ENCODE results near the gene MRPL21. TPM values are rescaled to one million over a fixed set of nuclear protein-coding genes. Genes with fewer than 3 reads are reported as not detected.
A peak's percentile ranks its signal among the peaks of the same experiment; 100 is the strongest.

The MRPL21 gene
- polyA plus RNA-seq, 1 donor (not counting 4 experiments of a cell fraction or from before 2014, with no cell fraction given), result 120 TPM

- Histone ChIP-seq H3K79me2 (ENCODE audit: control insufficient read depth, insufficient read depth, low read length) (peaks cover 56% of the 10 kb centered on the region), H3K4me2 (ENCODE audit: control insufficient read depth, extremely low read depth, insufficient read depth, low read depth, low read length) (peak overlapping the region; percentile 92), H3K4me3 (ENCODE audit: control insufficient read depth in 2 of 3, extremely low read depth in 1 of 3, insufficient read depth in 2 of 3, low read depth in 1 of 3, low read length in 3 of 3) (peak overlapping the region; percentile 53 to 96 (median 92)), H2AFZ (ENCODE audit: control insufficient read depth, low read length) (peak overlapping the region; percentile 99), H3K9ac (ENCODE audit: control insufficient read depth, extremely low read depth, insufficient read depth, low read length) (peak overlapping the region; percentile 94), H3K4me1 (ENCODE audit: control insufficient read depth, extremely low read depth, insufficient read depth, low read length) (peaks cover 19% of the 10 kb centered on the region), H3K36me3 (ENCODE audit: control insufficient read depth in 2 of 2, extremely low read depth in 1 of 2, insufficient read depth in 2 of 2, low read length in 2 of 2) (peaks cover 19 to 21% of the 10 kb centered on the region in 2 experiments), H3K27me3 (ENCODE audit: control insufficient read depth, extremely low read depth, insufficient read depth, low read length) (no peaks in the 10 kb centered on the region), H4K20me1 (ENCODE audit: control insufficient read depth, extremely low read depth, insufficient read depth, low read length) (no peaks in the 10 kb centered on the region), H3K9me1 (ENCODE audit: control insufficient read depth, extremely low read depth, insufficient read depth, low read length) (no peaks in the 10 kb centered on the region), H3K9me3 (ENCODE audit: control insufficient read depth, low read depth, low read length) (no peaks in the 10 kb centered on the region), H3K27ac (ENCODE audit: control insufficient read depth, insufficient read depth, low read length) (peak overlapping the region; percentile 84)
- TF ChIP-seq CTCF (optimal IDR thresholded peaks at IDR 0.05 in 1 of 3, IDR thresholded peaks at IDR 0.05 in 1 of 3, conservative IDR thresholded peaks at IDR 0.05 in 1 of 3; ENCODE audit: extremely low read depth in 1 of 3, insufficient read depth in 2 of 3, low read length in 3 of 3) (no peak), EZH2 (IDR thresholded peaks at IDR 0.05; ENCODE audit: low read length) (no peak)
- dilution Hi-C loops (cut with MboI; ENCODE audit: extremely low pct_ligation_motif_present, low sequenced_read_pairs), result no loop called here
- FAIRE-seq, result no peak
- no peak for DNase-seq (ENCODE audit: low read depth, low spot score)
Measured at GRCh38 chr11:68904248-68904847, 716 bp upstream of the MRPL21 start.

DNA sequence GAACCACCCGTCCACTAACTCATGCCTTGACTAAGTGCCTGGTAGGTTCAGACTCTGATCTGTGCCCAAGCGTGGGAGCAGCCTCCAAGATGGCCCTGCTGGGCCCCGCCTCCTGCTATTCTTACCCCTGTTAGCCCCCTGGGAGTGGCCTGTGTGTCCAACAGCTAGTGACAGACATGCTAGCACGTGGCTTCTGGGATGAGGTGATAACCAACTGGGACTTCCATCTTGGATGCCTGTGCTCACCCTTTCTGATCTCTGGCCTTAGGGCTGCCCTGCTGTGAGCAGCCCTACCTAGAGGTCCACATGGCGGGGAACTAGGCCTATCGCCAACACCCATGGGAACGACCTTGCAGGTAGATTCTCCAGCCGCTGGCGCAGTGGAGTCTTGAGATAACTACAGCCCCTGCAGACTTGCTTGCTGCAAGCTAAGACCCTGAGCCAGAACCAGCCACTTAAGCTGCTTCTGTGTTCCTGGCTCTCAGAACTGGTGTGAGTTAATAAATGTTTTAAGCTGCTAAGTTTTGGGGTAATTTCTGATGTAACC, 2.7 kb downstream of the MRPL21 start:
- Histone ChIP-seq H3K79me2 (ENCODE audit: control insufficient read depth, insufficient read depth, low read length) (peaks cover 55% of the 10 kb centered on the region), H3K27me3 (ENCODE audit: control insufficient read depth, extremely low read depth, insufficient read depth, low read length) (no peaks in the 10 kb centered on the region), H3K4me1 (ENCODE audit: control insufficient read depth, extremely low read depth, insufficient read depth, low read length) (peaks cover 18% of the 10 kb centered on the region), H3K27ac (ENCODE audit: control insufficient read depth, insufficient read depth, low read length) (no peak overlapping the region), H4K20me1 (ENCODE audit: control insufficient read depth, extremely low read depth, insufficient read depth, low read length) (no peaks in the 10 kb centered on the region), H3K9me3 (ENCODE audit: control insufficient read depth, low read depth, low read length) (no peaks in the 10 kb centered on the region), H3K4me2 (ENCODE audit: control insufficient read depth, extremely low read depth, insufficient read depth, low read depth, low read length) (no peak overlapping the region), H3K9me1 (ENCODE audit: control insufficient read depth, extremely low read depth, insufficient read depth, low read length) (no peaks in the 10 kb centered on the region), H2AFZ (ENCODE audit: control insufficient read depth, low read length) (no peak overlapping the region), H3K9ac (ENCODE audit: control insufficient read depth, extremely low read depth, insufficient read depth, low read length) (no peak overlapping the region), H3K36me3 (ENCODE audit: control insufficient read depth in 2 of 2, extremely low read depth in 1 of 2, insufficient read depth in 2 of 2, low read length in 2 of 2) (peaks cover 22 to 41% of the 10 kb centered on the region in 2 experiments), H3K4me3 (ENCODE audit: control insufficient read depth in 2 of 3, extremely low read depth in 1 of 3, insufficient read depth in 2 of 3, low read depth in 1 of 3, low read length in 3 of 3) (no peak overlapping the region)
- DNase-seq (ENCODE audit: low read depth, low spot score), result no peak
- FAIRE-seq, result no peak
- no peak for TF ChIP-seq EZH2 (IDR thresholded peaks at IDR 0.05; ENCODE audit: low read length)
- no peak for TF ChIP-seq CTCF (optimal IDR thresholded peaks at IDR 0.05 in 1 of 3, IDR thresholded peaks at IDR 0.05 in 1 of 3, conservative IDR thresholded peaks at IDR 0.05 in 1 of 3; ENCODE audit: extremely low read depth in 1 of 3, insufficient read depth in 2 of 3, low read length in 3 of 3)
- dilution Hi-C loops (cut with MboI; ENCODE audit: extremely low pct_ligation_motif_present, low sequenced_read_pairs), result no loop called here

Measured in keratinocyte (primary cell).